ENCODE measurements around the gene STX16. TPM values are rescaled to one million over a fixed set of nuclear protein-coding genes. Genes with fewer than 3 reads are reported as not detected.

STX16 gene
- total and polyA plus RNA-seq, 8 donors = 50.4 to 105 (median 95.0) TPM

DNA sequence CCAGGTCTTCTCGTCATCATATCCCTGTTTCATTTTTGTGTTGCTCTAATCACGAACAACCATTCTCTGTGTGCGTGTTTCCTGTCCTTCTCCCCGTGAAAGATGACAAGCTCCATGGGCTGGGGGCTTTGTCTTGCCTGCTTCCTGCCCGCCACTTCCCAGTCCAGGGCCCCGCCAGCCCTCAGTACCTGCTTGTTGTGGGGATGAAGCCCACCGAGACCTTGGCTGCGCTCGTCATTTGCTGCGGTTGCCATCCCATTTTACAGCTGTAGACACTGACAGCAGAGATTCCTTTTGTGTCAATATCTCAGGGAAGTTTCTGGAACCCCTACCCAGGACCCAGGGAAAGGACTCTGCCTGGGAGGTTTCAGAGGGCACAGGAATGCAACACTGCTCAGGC is 40.3 kb upstream of the STX16 start:
- intact Hi-C loops (cut with DNase I) = no loop called here
- no peak overlapping the region for H3K4me3 ChIP-seq
- TF ChIP-seq, protein P1, sequence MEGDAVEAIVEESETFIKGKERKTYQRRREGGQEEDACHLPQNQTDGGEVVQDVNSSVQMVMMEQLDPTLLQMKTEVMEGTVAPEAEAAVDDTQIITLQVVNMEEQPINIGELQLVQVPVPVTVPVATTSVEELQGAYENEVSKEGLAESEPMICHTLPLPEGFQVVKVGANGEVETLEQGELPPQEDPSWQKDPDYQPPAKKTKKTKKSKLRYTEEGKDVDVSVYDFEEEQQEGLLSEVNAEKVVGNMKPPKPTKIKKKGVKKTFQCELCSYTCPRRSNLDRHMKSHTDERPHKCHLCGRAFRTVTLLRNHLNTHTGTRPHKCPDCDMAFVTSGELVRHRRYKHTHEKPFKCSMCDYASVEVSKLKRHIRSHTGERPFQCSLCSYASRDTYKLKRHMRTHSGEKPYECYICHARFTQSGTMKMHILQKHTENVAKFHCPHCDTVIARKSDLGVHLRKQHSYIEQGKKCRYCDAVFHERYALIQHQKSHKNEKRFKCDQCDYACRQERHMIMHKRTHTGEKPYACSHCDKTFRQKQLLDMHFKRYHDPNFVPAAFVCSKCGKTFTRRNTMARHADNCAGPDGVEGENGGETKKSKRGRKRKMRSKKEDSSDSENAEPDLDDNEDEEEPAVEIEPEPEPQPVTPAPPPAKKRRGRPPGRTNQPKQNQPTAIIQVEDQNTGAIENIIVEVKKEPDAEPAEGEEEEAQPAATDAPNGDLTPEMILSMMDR (IDR thresholded peaks at IDR 0.05) = no peak
- ATAC-seq (no peak), DNase-seq (no peak)
- no peaks in the 10 kb centered on the region for H3K4me1 ChIP-seq
- H3K36me3 ChIP-seq = no peaks in the 10 kb centered on the region
- H3K27ac ChIP-seq = no peak overlapping the region
- H3K27me3 ChIP-seq = peaks cover 0 to 6% of the 10 kb centered on the region in 2 donors
- no peaks in the 10 kb centered on the region for H3K9me3 ChIP-seq

DNA sequence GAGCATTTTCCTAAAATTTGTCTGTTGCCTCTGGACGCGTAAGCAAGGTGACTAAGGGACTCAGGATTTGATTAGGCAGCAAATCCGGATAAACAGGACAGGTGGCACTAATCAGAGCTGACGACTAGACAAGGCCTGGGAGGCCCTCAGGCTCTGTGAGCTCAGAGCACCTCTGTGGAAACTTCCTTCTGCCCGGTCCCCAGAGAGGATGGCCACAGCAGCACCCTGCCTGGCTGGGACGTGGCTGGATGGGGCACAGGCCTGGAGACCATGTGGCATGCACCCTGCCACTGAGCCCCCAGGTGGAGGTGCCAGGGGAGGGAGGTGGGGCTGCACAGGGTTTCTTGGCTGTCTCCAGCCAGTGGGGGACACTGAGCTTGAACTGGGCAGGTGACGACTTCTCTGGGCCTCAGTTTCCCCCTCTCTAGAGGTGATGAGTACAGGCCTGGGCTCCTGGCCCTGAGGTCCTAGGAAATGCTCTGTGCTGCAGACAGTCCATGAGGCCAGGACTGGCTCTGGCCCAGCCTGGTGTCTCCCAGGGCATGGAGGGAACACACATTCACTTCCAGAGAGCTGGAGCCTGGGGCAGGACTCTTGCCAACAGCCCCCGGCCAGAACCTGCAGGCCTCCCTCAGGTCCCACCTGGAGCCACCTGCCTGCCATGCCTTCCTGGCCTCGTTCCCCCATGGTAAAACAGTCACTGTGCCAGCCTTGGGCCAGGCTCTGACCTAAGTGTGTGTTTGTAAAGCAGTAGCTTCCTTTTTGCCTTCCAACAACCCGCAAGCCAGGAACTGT is 39.6 kb upstream of the STX16 start:
- DNase-seq = no peak
- Histone ChIP-seq H3K36me3 (no peaks in the 10 kb centered on the region), H3K4me1 (no peaks in the 10 kb centered on the region), H3K27ac (no peak overlapping the region), H3K27me3 (peaks cover 0 to 10% of the 10 kb centered on the region in 2 donors), H3K4me3 (no peak overlapping the region), H3K9me3 (no peaks in the 10 kb centered on the region)
- intact Hi-C loops (cut with DNase I) = no loop called here
- no peak for ATAC-seq
- TF ChIP-seq, protein P1 (IDR thresholded peaks at IDR 0.05) = no peak

- DNase-seq = no peak
- intact Hi-C loops (cut with DNase I) = no loop called here
- no peak overlapping the region for H3K4me3 ChIP-seq
- no peak overlapping the region for H3K27ac ChIP-seq
- ATAC-seq = no peak
- H3K9me3 ChIP-seq = no peaks in the 10 kb centered on the region
- H3K27me3 ChIP-seq = peaks cover 0 to 10% of the 10 kb centered on the region in 2 donors
- no peaks in the 10 kb centered on the region for H3K4me1 ChIP-seq
- H3K36me3 ChIP-seq = no peaks in the 10 kb centered on the region
- TF ChIP-seq, protein P1 (IDR thresholded peaks at IDR 0.05) = no peak
Observed at GRCh38 chr20:58612121-58612691, 38.9 kb upstream of the STX16 start.

DNA sequence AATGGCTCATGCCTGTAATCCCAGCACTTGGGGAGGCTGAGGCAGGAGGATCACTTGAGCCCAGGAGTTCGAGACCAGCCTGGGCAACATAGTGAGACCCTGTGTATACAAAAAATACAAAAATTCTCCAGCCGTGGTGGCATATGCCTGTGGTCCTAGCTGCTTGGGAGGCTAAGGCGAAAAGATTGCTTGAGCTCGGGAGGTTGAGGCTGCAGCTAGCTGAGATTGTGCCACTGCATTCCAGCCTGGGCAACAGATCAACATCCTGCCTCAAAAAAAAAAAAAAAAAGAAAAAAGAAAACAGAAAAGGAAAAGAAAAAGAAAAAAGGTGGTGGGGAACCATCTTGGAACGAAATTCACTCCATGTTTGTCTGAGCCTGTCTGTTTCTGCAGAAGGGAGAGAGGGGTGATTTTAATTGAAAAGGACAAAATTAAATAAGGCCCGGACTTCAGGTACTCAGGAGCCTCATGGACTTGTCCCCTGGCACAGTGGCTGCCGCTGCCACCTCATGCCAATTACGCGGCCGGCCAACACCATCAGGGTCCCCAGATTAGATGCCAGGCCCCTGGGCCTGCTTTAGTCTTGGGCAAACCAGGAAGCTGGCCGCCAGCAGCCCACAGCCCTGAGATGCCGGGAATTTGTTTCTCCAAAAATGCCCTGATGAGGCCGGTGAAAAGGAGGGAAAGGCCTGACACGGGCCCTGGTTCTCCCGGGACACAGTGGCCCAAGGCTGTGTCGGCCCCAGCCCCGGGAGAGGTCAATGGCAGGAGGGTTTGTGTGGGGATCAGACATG is 37.8 kb upstream of the STX16 start:
- Histone ChIP-seq H3K4me3 (no peak overlapping the region), H3K27me3 (peaks cover 0 to 16% of the 10 kb centered on the region in 2 donors), H3K36me3 (no peaks in the 10 kb centered on the region), H3K4me1 (no peaks in the 10 kb centered on the region), H3K27ac (no peak overlapping the region), H3K9me3 (no peaks in the 10 kb centered on the region)
- DNase-seq (no peak), ATAC-seq (no peak)
- TF ChIP-seq, protein P1 (IDR thresholded peaks at IDR 0.05) = no peak
- intact Hi-C loops (cut with DNase I) = no loop called here

DNA sequence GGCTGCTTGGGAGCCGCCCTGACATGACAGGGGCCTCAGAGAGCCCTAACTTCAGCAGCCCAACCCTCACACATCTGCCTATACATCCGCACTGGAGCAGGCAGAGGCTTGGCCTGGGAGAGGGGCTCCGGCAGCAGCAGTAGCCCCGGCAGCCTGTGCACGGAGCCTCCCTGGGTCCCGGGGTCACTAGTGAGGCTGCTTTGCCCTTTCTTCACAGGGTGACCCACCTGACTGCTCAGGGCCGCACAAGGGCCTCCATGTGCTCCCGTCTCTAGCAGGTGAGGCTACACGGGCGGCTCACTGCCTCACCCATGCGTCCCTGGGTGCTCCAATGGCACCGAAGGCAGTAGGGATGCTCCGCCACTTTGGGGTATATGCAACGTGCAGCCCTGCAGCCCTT is 36.7 kb upstream of the STX16 start:
- Histone ChIP-seq H3K9me3 (no peaks in the 10 kb centered on the region), H3K27ac (no peak overlapping the region), H3K4me3 (no peak overlapping the region), H3K4me1 (no peaks in the 10 kb centered on the region), H3K27me3 (peaks cover 0 to 27% of the 10 kb centered on the region in 2 donors), H3K36me3 (no peaks in the 10 kb centered on the region)
- ATAC-seq = no peak
- TF ChIP-seq, protein P1 (IDR thresholded peaks at IDR 0.05) = no peak
- no peak for DNase-seq
- intact Hi-C loops (cut with DNase I) = no loop called here
